K562 (cell line): ENCODE measurements around the gene RIOK3. TPM values are rescaled to one million over a fixed set of nuclear protein-coding genes. Genes with fewer than 3 reads are reported as not detected.
A peak's percentile ranks its signal among the peaks of the same experiment; 100 is the strongest.

Experiments used
- BDP1 ChIP-seq: IDR thresholded peaks from 3 replicates; pipeline ENCODE4 v1.6.1; 2011; ENCODE audit not compliant: insufficient read length, insufficient read depth
- CEBPB ChIP-seq: fragments of 450-650 bp; IDR thresholded peaks from 2 replicates; pipeline ENCODE4 v1.6.1; 2016; ENCODE audit warnings: missing genetic modification characterization, missing compliant biosample characterization
- CHD1 ChIP-seq: fragments of 200-600 bp; sonication (generic); IDR thresholded peaks from one replicate; pipeline ENCODE4 v1.6.1; 2012; ENCODE audit warnings: mild to moderate bottlenecking, moderate library complexity, low read length, inconsistent platforms
- DACH1 ChIP-seq: fragments of 450-650 bp; IDR thresholded peaks from 2 replicates; pipeline ENCODE4 v1.6.1; 2018; ENCODE audit not compliant: partially characterized antibody
- DPF2 ChIP-seq: fragments of 450-650 bp; IDR thresholded peaks from 2 replicates; pipeline ENCODE4 v1.6.1; 2016
- FOXA3 ChIP-seq, 2 experiments: fragments of 450-650 bp in 1 of 2; sonication (generic) in 1 of 2; formaldehyde crosslinking; IDR thresholded peaks in 1 of 2; conservative IDR thresholded peaks in 1 of 2; 2 replicates each; pipeline versions ENCODE4 v1.4.0 to v1.8.0; 2020 to 2022; ENCODE audit warnings: mild to moderate bottlenecking in 2 of 2, missing genetic modification reagents in 1 of 2
- GABPB1 ChIP-seq: sonication (generic); formaldehyde crosslinking; IDR thresholded peaks from 2 replicates; pipeline ENCODE4 v1.8.0; 2022; ENCODE audit warnings: mild to moderate bottlenecking, missing genetic modification reagents
- HMG20A ChIP-seq: fragments of 450-650 bp; formaldehyde crosslinking; conservative IDR thresholded peaks from 2 replicates; pipeline ENCODE4 v1.4.0; 2020; ENCODE audit warnings: mild to moderate bottlenecking, mixed read lengths
- MED1 ChIP-seq: sonication (generic); formaldehyde crosslinking; IDR thresholded peaks from 2 replicates; pipeline ENCODE4 v1.8.1; 2023; ENCODE audit warnings: missing genetic modification reagents, borderline replicate concordance
- NBN ChIP-seq: fragments of 450-650 bp; IDR thresholded peaks from 2 replicates; pipeline ENCODE4 v1.6.1; 2016; ENCODE audit warnings: low read depth, mild to moderate bottlenecking
- RBM17 ChIP-seq: fragments of 200-400 bp; formaldehyde crosslinking; IDR thresholded peaks from 2 replicates; pipeline ENCODE4 v1.6.1; 2017; ENCODE audit warnings: low read depth, mild to moderate bottlenecking, low read length, borderline replicate concordance
- RCOR1 ChIP-seq, 2 experiments: IDR thresholded peaks; 2 replicates each; pipeline ENCODE4 v1.6.1; 2012; ENCODE audit warnings: low read depth in 2 of 2, low read length in 2 of 2, borderline replicate concordance in 1 of 2, improper control_type of control experiment in 1 of 2
- SIX5 ChIP-seq, 2 experiments: IDR thresholded peaks; 2 replicates each; pipeline ENCODE4 v1.6.1; 2011; ENCODE audit warnings: low read length in 2 of 2, borderline replicate concordance in 1 of 2, low read depth in 1 of 2, mild to moderate bottlenecking in 1 of 2, moderate library complexity in 1 of 2; ENCODE audit not compliant: insufficient read depth in 1 of 2
- SOX6 ChIP-seq: fragments of 450-650 bp; IDR thresholded peaks from 2 replicates; pipeline ENCODE4 v1.6.1; 2014; ENCODE audit warnings: mild to moderate bottlenecking
- SRSF1 ChIP-seq: fragments of 200-400 bp; formaldehyde crosslinking; IDR thresholded peaks from 2 replicates; pipeline ENCODE4 v1.6.1; 2017; ENCODE audit warnings: mild to moderate bottlenecking, low read depth, low read length, moderate library complexity
- TCF7L2 ChIP-seq: fragments of 150-350 bp; IDR thresholded peaks from 2 replicates; pipeline ENCODE4 v1.6.1; 2016; ENCODE audit warnings: low read depth, mild to moderate bottlenecking, low read length, moderate library complexity
- U2AF1 ChIP-seq: fragments of 200-400 bp; formaldehyde crosslinking; optimal IDR thresholded peaks from 2 replicates; pipeline ENCODE3; 2017; ENCODE audit warnings: mild to moderate bottlenecking, low read depth, low read length, moderate library complexity
- polyA plus RNA-seq, 8 experiments: library from polyadenylated mRNA; depleted of rRNA in 4 of 8; stranded (reverse) in 5 of 8; unstranded in 3 of 8; fragments of >200 nt; fragmentation: Nextera tagmentation in 2 of 8; fragmentation: Illumina TruSeq in 1 of 8; extraction: Ambion mirVana in 2 of 8; extraction: Trizol in 1 of 8; gene quantifications; 2 replicates each; pipeline versions ENCODE4 v1.2.1 to v1.2.3, GENCODE V29; 2011 to 2014; ENCODE audit warnings: inconsistent platforms in 1 of 8, missing spikeins in 1 of 8
- total RNA-seq, 7 experiments: library from RNA; depleted of rRNA in 6 of 7; stranded (reverse); fragments of >200 nt in 6 of 7; fragmentation: Illumina TruSeq in 2 of 7; extraction: Trizol in 2 of 7; gene quantifications; 2 replicates each; pipeline versions ENCODE4 v1.2.1 to v1.2.3, GENCODE V29; 2011 to 2021; ENCODE audit warnings: low replicate concordance in 1 of 7
- TF ChIP-seq, protein P1 (sequence below): fragments of 450-650 bp; IDR thresholded peaks from 2 replicates; pipeline ENCODE4 v1.6.1; 2017; ENCODE audit warnings: antibody characterized with exemption, mild to moderate bottlenecking
- TF ChIP-seq, protein P2 (sequence below): fragments of 450-650 bp; formaldehyde crosslinking; IDR thresholded peaks from 2 replicates; pipeline ENCODE4 v1.4.0; 2022; ENCODE audit warnings: missing genetic modification characterization
- TF ChIP-seq, protein P3 (sequence below): fragments of 250-450 bp; sonication (Bioruptor Pico); IDR thresholded peaks from 2 replicates; pipeline ENCODE4 v1.6.1; 2021; ENCODE audit warnings: mild to moderate bottlenecking
- TF ChIP-seq, protein P4 (sequence below), 2 experiments: fragments of 450-650 bp; IDR thresholded peaks; 2 replicates each; pipeline ENCODE4 v1.6.1; 2016

The RIOK3 gene
- total and polyA plus RNA-seq, 9 of the 15 experiments (the other 6 are each of a cell fraction or from before 2014, with no cell fraction given), result 21.4 to 89.5 (median 62.9) TPM

DNA sequence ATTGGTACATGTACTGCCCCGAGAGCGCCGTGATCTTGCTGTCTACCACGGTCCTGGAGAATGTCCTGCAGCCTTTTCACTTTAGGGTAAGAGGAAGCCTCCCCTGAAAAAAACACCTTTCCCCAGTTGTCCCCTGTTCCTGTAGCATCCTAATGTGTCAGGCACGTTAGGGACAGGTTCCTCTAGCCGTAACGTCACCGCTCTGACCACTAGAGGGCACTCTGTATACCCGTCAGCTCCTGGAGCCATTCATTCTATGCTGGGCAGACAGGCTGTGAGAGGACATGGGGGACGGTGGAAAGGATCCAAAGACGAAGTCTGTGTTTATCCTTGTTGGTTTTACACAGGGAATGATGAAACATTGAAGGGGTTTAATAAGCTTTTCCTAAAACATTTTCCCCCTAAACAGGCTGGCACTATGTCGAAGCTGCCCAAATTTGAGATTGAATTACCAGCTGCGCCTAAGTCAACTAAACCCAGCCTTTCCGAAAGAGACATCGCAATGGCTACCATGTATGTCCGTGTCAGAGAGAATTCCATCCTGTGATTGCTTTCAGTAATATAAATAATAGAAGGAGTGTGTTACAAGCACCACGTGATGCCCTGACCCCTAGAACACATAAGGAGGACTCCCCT, 62.9 kb downstream of the RIOK3 start (continued):
- TF ChIP-seq, protein P1, sequence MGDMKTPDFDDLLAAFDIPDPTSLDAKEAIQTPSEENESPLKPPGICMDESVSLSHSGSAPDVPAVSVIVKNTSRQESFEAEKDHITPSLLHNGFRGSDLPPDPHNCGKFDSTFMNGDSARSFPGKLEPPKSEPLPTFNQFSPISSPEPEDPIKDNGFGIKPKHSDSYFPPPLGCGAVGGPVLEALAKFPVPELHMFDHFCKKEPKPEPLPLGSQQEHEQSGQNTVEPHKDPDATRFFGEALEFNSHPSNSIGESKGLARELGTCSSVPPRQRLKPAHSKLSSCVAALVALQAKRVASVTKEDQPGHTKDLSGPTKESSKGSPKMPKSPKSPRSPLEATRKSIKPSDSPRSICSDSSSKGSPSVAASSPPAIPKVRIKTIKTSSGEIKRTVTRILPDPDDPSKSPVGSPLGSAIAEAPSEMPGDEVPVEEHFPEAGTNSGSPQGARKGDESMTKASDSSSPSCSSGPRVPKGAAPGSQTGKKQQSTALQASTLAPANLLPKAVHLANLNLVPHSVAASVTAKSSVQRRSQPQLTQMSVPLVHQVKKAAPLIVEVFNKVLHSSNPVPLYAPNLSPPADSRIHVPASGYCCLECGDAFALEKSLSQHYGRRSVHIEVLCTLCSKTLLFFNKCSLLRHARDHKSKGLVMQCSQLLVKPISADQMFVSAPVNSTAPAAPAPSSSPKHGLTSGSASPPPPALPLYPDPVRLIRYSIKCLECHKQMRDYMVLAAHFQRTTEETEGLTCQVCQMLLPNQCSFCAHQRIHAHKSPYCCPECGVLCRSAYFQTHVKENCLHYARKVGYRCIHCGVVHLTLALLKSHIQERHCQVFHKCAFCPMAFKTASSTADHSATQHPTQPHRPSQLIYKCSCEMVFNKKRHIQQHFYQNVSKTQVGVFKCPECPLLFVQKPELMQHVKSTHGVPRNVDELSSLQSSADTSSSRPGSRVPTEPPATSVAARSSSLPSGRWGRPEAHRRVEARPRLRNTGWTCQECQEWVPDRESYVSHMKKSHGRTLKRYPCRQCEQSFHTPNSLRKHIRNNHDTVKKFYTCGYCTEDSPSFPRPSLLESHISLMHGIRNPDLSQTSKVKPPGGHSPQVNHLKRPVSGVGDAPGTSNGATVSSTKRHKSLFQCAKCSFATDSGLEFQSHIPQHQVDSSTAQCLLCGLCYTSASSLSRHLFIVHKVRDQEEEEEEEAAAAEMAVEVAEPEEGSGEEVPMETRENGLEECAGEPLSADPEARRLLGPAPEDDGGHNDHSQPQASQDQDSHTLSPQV, result 0 out of 2 replicates have a peak, but pooled peaks have one; percentile 43
- TF ChIP-seq GABPB1 (CRISPR knock-in tag) (no peak), DPF2 (no peak), FOXA3 (CRISPR knock-in tag; conservative IDR thresholded peaks at IDR 0.05 in 1 of 2, IDR thresholded peaks at IDR 0.05 in 1 of 2) (0 out of 4 replicates have a peak, but pooled peaks of 1 of the 2 experiments have one; percentile 43), CEBPB (tag) (no peak), SOX6 (no peak), RBM17 (no peak), DACH1 (no peak), TCF7L2 (no peak), SIX5 (IDR thresholded peaks at IDR 0.05; ENCODE audit: borderline replicate concordance in 1 of 2, insufficient read depth in 1 of 2, low read depth in 1 of 2, low read length in 2 of 2) (no peak), BDP1 (no peak), NBN (no peak), U2AF1 (no peak), RCOR1 (IDR thresholded peaks at IDR 0.05; ENCODE audit: borderline replicate concordance in 1 of 2, low read depth in 2 of 2, low read length in 2 of 2) (peak in 1 of 2 experiments; percentile 73; a peak in 1 of 4 replicates), MED1 (CRISPR knock-in tag) (no peak), CHD1 (no peak), HMG20A (CRISPR knock-in tag) (no peak), SRSF1 (no peak)
- TF ChIP-seq, protein P2, sequence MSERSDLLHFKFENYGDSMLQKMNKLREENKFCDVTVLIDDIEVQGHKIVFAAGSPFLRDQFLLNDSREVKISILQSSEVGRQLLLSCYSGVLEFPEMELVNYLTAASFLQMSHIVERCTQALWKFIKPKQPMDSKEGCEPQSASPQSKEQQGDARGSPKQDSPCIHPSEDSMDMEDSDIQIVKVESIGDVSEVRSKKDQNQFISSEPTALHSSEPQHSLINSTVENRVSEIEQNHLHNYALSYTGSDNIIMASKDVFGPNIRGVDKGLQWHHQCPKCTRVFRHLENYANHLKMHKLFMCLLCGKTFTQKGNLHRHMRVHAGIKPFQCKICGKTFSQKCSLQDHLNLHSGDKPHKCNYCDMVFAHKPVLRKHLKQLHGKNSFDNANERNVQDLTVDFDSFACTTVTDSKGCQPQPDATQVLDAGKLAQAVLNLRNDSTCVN (CRISPR knock-in tag), result no peak
- TF ChIP-seq, protein P3, sequence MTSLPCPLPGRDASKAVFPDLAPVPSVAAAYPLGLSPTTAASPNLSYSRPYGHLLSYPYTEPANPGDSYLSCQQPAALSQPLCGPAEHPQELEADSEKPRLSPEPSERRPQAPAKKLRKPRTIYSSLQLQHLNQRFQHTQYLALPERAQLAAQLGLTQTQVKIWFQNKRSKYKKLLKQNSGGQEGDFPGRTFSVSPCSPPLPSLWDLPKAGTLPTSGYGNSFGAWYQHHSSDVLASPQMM, result no peak
- TF ChIP-seq, protein P4, sequence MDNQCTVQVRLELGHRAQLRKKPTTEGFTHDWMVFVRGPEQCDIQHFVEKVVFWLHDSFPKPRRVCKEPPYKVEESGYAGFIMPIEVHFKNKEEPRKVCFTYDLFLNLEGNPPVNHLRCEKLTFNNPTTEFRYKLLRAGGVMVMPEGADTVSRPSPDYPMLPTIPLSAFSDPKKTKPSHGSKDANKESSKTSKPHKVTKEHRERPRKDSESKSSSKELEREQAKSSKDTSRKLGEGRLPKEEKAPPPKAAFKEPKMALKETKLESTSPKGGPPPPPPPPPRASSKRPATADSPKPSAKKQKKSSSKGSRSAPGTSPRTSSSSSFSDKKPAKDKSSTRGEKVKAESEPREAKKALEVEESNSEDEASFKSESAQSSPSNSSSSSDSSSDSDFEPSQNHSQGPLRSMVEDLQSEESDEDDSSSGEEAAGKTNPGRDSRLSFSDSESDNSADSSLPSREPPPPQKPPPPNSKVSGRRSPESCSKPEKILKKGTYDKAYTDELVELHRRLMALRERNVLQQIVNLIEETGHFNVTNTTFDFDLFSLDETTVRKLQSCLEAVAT (IDR thresholded peaks at IDR 0.05), result 0 out of 4 replicates have a peak, but pooled peaks of 1 of the 2 experiments have one; percentile 15
